ENCODE data around the gene PARD3.

Gene PARD3

GRCh38 chr10:34567659-34568253 lies 247.3 kb downstream of the PARD3 start:
- DNase-seq, result peak; percentile 3 to 65

DNA sequence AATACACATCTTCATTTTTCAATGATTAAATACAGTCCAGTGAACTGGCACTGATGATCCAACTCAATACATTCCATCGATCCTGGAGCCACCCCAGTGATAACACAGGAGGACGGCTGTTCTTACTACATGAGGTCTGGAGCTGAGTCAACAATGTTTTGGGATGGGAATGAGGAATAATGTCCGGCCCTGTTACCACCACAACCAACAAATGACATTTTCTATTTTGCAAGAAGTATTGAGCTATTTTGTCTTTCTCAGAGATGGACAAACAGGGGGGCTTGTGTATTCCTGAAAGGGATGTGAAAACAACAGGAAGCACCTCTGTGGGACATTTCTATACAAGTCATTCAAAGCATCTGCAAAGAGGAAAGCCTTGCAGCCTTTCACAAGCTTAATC lies 249.2 kb downstream of the PARD3 start:
- no peak for DNase-seq

- no peak for DNase-seq
These were observed 257.0 kb downstream of the PARD3 start for GRCh38 chr10:34558093-34558583.

GRCh38 chr10:34557173-34557572 lies 257.9 kb downstream of the PARD3 start:
- DNase-seq, result no peak

DNA sequence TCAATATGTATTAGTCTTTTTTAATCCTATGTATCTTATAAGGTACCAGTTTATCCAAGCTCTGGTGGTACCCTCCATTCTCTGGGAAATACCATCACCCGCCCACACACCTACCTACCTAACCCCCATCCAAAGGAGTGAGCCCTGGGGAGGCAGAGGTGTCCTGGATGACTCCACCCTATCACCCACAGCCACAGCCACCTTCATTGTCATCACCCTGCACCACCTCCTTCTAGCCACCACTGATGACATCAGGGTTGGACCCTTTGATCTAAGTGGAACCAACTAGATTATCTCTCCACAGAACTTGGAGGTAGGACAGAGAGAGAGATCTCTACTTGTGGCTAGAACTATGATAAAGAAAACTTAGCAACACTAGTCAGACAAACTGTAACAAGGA lies 259.4 kb downstream of the PARD3 start:
- no peak for DNase-seq

- DNase-seq, result no peak
These were observed 261.3 kb downstream of the PARD3 start for GRCh38 chr10:34553747-34554146.

DNA sequence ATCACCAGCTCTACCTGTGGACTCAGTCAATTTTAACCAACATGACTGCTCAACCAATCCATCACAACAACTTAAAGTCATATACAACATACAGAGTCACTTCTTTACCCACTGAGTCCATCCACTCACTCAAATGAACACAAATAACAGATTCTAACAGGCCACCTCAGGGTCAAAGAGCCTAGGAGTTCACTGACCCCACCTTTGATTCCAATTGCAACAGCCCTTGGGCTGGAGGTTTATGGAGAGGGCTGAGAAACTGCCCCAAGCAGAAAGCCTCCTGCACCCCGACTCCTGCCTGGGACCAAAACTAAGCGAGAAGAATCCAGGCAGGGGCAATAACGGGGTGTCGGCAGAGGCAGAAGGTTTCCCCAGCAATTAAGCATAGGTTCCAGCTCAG lies 263.8 kb downstream of the PARD3 start:
- no peak for DNase-seq

DNA sequence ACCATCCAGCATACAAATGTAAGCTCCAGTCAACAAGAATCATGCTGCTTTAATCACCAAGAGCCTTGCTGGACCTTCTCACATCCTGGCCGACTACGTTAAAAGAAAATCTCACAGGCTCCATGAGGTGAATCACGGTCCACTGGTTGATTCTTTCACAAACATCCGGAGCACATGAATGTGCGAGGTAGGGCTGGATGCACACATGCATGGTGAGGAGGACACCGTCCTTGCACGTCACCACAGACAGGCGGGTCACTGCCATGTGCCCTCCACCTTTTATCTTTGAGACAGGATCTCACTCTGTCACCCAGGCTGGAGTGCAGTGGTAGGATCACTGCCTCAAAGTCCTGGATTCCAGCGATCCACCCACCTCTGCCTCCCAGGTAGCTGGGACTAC lies 265.1 kb downstream of the PARD3 start:
- DNase-seq, result no peak

GRCh38 chr10:34549001-34549400 lies 266.1 kb downstream of the PARD3 start:
- no peak for DNase-seq

GRCh38 chr10:34548466-34548865 lies 266.6 kb downstream of the PARD3 start:
- DNase-seq, result no peak

GRCh38 chr10:34547695-34548094 lies 267.4 kb downstream of the PARD3 start:
- DNase-seq, result no peak

DNA sequence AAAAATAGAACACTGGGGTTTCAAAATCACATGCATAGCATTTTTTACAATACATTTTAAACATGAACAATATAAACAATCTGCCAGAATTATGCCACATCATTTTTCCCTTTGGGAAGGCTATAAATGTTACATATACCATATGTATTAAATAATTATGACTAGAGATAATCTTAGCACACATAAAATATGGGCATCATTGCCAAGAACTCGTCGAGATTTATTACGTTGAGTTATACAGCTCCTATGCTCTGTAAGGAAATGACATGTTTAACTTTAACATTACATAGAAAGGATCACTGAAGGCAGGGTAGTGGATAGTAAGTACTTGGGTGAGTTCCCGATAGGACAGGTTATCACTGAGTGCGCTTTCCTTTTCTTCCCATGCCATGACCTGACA lies 267.8 kb downstream of the PARD3 start:
- DNase-seq, result no peak

- DNase-seq, result no peak
These were observed 270.7 kb downstream of the PARD3 start for GRCh38 chr10:34544400-34544799.

DNA sequence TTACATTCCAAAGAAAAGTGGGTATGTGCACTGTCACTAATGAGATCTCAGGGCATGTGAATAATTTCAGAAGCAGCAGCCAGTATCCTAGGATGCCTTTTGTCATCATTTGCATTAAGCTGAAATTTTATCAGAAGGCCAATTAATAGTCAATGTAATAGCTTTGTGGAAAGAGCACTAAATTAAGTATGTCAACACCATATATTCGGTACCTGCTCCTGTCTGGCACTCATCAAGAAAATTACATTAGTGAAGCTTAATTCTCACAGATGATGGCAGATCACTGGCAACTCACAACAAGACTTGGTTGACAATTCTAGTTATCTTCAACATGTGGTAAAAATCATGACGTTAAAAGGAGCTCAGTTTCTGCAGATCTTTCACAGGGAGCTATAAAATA lies 271.4 kb downstream of the PARD3 start:
- no peak for DNase-seq

GRCh38 chr10:34540492-34540891 lies 274.6 kb downstream of the PARD3 start:
- no peak for DNase-seq

GRCh38 chr10:34539533-34540315 lies 275.4 kb downstream of the PARD3 start:
- DNase-seq, result no peak

DNA sequence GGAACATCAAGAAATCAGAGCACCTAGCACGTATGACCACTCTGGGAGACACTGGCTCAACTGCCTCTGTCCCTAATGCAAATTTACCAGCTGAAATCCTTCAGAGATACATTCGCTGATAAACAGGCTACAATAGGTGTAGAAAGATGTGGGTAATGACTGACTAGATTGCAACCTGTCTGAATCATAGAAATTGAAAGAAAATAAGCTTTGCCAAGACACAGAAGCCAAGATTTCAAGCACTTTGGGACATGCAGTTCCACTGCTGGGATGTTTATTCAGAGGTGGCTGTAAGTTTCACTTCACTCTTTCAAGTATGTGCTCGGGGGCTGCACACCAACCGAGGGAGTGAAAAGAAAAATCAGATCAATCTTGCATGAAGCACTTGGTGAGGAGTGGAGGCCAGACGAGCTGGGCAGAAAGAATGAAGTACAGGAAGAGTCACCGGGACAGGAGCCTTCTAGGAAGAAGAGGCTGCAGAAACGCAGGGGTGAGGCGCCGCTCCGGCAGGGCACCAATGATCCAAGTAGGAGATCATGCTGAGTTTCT lies 276.7 kb downstream of the PARD3 start:
- no peak for DNase-seq

DNA sequence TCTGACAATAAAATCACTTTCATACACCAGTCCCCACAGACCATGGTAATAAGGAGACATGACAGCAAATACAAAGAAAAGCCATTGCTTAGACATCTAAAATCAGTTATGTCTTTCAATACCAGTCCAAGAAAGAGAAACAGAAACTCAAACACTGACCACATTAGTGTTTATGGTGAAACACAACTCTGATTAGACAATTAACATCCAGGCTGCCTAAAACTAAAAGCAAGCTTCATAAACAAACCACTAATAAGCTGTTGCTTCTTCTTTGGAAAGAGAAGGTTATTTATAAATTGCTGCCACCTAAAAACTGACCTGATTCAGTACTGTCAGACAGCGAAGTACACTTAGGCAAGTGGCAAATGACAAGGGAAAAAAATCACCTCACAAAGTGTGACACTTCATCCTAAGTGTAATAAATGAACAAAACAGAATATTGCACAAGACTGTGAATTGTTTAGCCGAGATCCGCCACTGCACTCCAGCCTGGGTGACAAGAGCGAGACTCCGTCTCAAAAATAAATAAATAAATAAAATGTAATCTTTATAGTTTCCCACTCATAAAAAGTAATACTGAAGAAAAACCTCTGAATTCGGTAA lies 277.4 kb downstream of the PARD3 start:
- DNase-seq, result no peak

GRCh38 chr10:34535872-34536271 lies 279.2 kb downstream of the PARD3 start:
- no peak for DNase-seq

GRCh38 chr10:34530778-34531177 lies 284.3 kb downstream of the PARD3 start:
- no peak for DNase-seq

- DNase-seq, result no peak
These were observed 286.8 kb downstream of the PARD3 start for GRCh38 chr10:34528320-34528719.

DNA sequence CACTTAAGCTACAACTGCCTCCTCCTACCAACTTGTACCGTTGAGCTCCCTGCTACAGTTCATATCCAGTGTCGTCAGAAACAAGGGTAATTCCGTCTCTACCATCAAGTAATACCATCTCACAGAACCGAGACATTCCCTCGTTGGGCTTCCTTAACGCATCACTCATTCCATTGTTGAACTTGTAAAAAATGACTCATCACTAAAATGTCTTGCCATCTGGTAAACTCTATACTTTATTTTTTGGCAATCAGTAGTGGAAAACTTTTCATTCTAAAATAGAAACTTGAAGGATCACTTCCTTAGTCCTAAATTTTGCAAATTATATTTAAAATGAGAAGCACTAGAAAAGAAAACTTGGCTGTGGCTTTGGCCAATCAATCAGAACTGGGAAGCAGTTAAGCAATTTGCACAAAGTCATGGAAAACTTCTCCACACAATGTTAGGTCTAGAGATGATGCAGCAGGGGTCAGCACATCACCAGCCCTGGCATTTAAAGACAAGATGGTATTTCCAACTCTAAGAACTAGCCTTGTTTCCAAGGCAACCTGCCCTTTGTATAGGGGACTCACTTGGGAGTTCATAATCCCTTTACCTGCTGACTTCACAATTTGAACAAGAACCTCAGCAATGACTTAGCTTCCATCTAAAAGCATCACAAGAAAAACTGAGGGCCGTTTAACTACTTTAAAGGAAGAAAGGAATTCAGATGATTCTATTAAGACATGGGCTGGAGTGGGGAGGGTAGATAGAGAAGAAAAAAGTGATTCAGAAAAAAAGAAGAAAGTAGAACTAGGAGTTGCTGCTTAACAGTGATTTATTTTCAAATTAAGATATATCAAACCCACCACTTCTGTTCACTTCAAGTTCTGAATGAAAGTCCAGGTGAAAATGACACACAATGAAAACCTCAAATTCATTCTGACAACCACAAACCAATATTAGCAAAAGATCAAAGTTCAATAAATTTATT lies 288.1 kb downstream of the PARD3 start:
- DNase-seq, result peak in 1 of 2 experiments; percentile 62

DNA sequence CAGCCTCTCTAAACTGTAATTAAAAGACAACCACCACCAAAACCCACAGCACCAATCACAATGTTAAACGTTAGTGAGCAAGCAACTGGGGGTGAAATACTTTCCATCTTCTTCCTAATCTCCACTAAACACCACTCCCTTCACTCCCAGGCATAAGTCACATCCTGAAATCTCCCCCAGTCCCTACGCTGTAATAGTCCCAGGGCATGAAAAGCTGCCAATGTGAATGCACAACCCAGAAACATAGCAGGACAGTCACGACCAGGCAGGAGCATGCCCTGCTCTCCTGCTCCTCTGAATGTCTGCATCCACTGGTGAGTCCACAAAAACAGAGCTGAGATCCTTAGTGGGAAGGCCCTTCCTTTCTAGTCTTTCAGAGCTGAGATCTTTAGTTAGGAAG lies 288.9 kb downstream of the PARD3 start:
- no peak for DNase-seq
